A549 (cell line): Measurements from ENCODE around the gene FBXW5. TPM values are rescaled to one million over a fixed set of nuclear protein-coding genes. Genes with fewer than 3 reads are reported as not detected.
A peak's percentile ranks its signal among the peaks of the same experiment; 100 is the strongest.

Source experiments
- ATAC-seq, 2 experiments: fragments of 200-7000 bp in 1 of 2; fragments of >200 bp in 1 of 2; cut with Nextera tagmentation in 1 of 2; cut with Tn5 transposase in 1 of 2; 3 replicates each; pipeline versions ENCODE4 v1.8.0 to v1.9.1; 2018 to 2020; ENCODE audit warnings: mild to moderate bottlenecking in 1 of 2, moderate library complexity in 1 of 2
- CTCF ChIA-PET: fragments of 300-600 bp; sonication (Branson Sonifier 250); formaldehyde crosslinking; extraction: SDS; loops from one replicate; lab custom pipeline; 2021; ENCODE audit warnings: antibody characterized with exemption, inconsistent platforms; lab: Yijun Ruan, JAX
- POLR2A ChIA-PET: fragments of 350-600 bp; formaldehyde crosslinking; extraction: SDS; loops from one replicate; lab custom pipeline; 2021; ENCODE audit warnings: antibody characterized with exemption, inconsistent platforms; lab: Yijun Ruan, JAX
- DNase-seq, 2 experiments: peaks; one replicate each; pipeline versions ENCODE4 v3.0.0 to v3.0.0-alpha.2; 2011 to 2016; ENCODE audit warnings: low read depth in 1 of 2, low spot score in 1 of 2
- FAIRE-seq: peaks from 2 replicates; lab custom pipeline; 2011; peaks lifted over from hg19 to GRCh38; lab: Jason Lieb, UNC
- H3K27ac ChIP-seq, 2 experiments: fragments of >200 bp; sonication (Bioruptor Twin); formaldehyde crosslinking; 3 replicates each; pipeline ENCODE4 v1.5.1; 2016 to 2017
- H3K4me1 ChIP-seq: fragments of >200 bp; sonication (Bioruptor Twin); formaldehyde crosslinking; 3 replicates; pipeline ENCODE4 v1.6.1; 2016
- H3K4me2 ChIP-seq: fragments of >200 bp; sonication (Bioruptor Twin); formaldehyde crosslinking; 3 replicates; pipeline ENCODE4 v1.6.1; 2016
- H3K4me3 ChIP-seq: fragments of >200 bp; sonication (Bioruptor Twin); formaldehyde crosslinking; 3 replicates; pipeline ENCODE4 v1.5.1; 2016
- H3K9me3 ChIP-seq: fragments of >200 bp; sonication (Bioruptor Twin); formaldehyde crosslinking; 3 replicates; pipeline ENCODE4 v1.6.1; 2016
- BHLHE40 ChIP-seq: IDR thresholded peaks from 2 replicates; pipeline ENCODE4 v1.6.1; 2012; ENCODE audit warnings: low read depth, low read length, inconsistent platforms
- CEBPB ChIP-seq, 2 experiments: fragments of >200 bp in 1 of 2; sonication (Bioruptor Twin) in 1 of 2; formaldehyde crosslinking in 1 of 2; IDR thresholded peaks; 2 replicates each; pipeline ENCODE4 v1.6.1; 2012 to 2016
- CHD2 ChIP-seq: fragments of 150-350 bp; IDR thresholded peaks from 2 replicates; pipeline ENCODE4 v1.6.1; 2014; ENCODE audit warnings: low read length; ENCODE audit not compliant: partially characterized antibody
- CHD4 ChIP-seq: fragments of 200-600 bp; sonication (generic); IDR thresholded peaks from 2 replicates; pipeline ENCODE4 v1.6.1; 2016; ENCODE audit warnings: antibody characterized with exemption, mild to moderate bottlenecking, borderline replicate concordance
- EP300 ChIP-seq, 2 experiments: fragments of >200 bp; sonication (Bioruptor Twin); formaldehyde crosslinking; IDR thresholded peaks; 2 replicates in 1 of 2; 3 replicates in 1 of 2; pipeline ENCODE4 v1.6.1; 2016 to 2017
- FOSL2 ChIP-seq, 2 experiments: fragments of 450-650 bp in 1 of 2; fragments of >200 bp in 1 of 2; sonication (Bioruptor Twin) in 1 of 2; formaldehyde crosslinking; IDR thresholded peaks; 2 replicates each; pipeline versions ENCODE4 v1.5.0 to v1.6.1; 2016 to 2020; ENCODE audit warnings: mild to moderate bottlenecking in 1 of 2, moderate library complexity in 1 of 2
- FOXS1 ChIP-seq: fragments of 250-450 bp; sonication (Bioruptor Pico); IDR thresholded peaks from 2 replicates; pipeline ENCODE4 v1.5.0; 2020; ENCODE audit warnings: mild to moderate bottlenecking, moderate library complexity
- GATA3 ChIP-seq: IDR thresholded peaks from 2 replicates; pipeline ENCODE4 v1.6.1; 2012; ENCODE audit warnings: borderline replicate concordance
- HEYL ChIP-seq: fragments of 250-450 bp; sonication (Bioruptor Pico); IDR thresholded peaks from 2 replicates; pipeline ENCODE4 v1.8.0; 2021; ENCODE audit warnings: mild to moderate bottlenecking, moderate library complexity
- HOXB5 ChIP-seq: fragments of 250-450 bp; sonication (Bioruptor Pico); IDR thresholded peaks from 2 replicates; pipeline ENCODE4 v1.5.0; 2020; ENCODE audit warnings: mild to moderate bottlenecking, moderate library complexity
- JUN ChIP-seq, 2 experiments: fragments of >200 bp; sonication (Bioruptor Twin); formaldehyde crosslinking; IDR thresholded peaks; 2 replicates in 1 of 2; 3 replicates in 1 of 2; pipeline ENCODE4 v1.6.1; 2016 to 2017
- JUNB ChIP-seq: fragments of >200 bp; sonication (Bioruptor Twin); formaldehyde crosslinking; IDR thresholded peaks from 2 replicates; pipeline ENCODE4 v1.6.1; 2016
- MAFK ChIP-seq: fragments of 450-650 bp; IDR thresholded peaks from 2 replicates; pipeline ENCODE4 v1.6.1; 2014; ENCODE audit not compliant: partially characterized antibody
- MAZ ChIP-seq: fragments of 150-350 bp; IDR thresholded peaks from 2 replicates; pipeline ENCODE4 v1.6.1; 2014; ENCODE audit warnings: antibody characterized with exemption, low read depth, low read length, borderline replicate concordance
- MYC ChIP-seq: IDR thresholded peaks from 2 replicates; pipeline ENCODE4 v1.6.1; 2012; ENCODE audit warnings: mild to moderate bottlenecking, inconsistent platforms, low read length, improper control_type of control experiment, borderline replicate concordance
- PHF8 ChIP-seq: fragments of 200-600 bp; sonication (generic); IDR thresholded peaks from 2 replicates; pipeline ENCODE4 v1.6.1; 2016; ENCODE audit warnings: low read depth, mild to moderate bottlenecking, antibody characterized with exemption, moderate library complexity, borderline replicate concordance
- POLR2A ChIP-seq: IDR thresholded peaks from 2 replicates; pipeline ENCODE4 v1.6.1; 2012; ENCODE audit warnings: mild to moderate bottlenecking, low read length
- RARB ChIP-seq: fragments of 250-450 bp; sonication (Bioruptor Pico); IDR thresholded peaks from 2 replicates; pipeline ENCODE4 v1.8.0; 2021; ENCODE audit warnings: mild to moderate bottlenecking, moderate library complexity
- RCOR1 ChIP-seq: fragments of 150-350 bp; IDR thresholded peaks from 2 replicates; pipeline ENCODE4 v1.6.1; 2014; ENCODE audit warnings: antibody characterized with exemption, low read length, low read depth
- RFX5 ChIP-seq: fragments of 450-650 bp; IDR thresholded peaks from 2 replicates; pipeline ENCODE4 v1.7.1; 2014; ENCODE audit warnings: antibody characterized with exemption, mild to moderate bottlenecking, moderate library complexity
- RNF2 ChIP-seq: fragments of 200-600 bp; sonication (generic); IDR thresholded peaks from 2 replicates; pipeline ENCODE4 v1.6.1; 2016; ENCODE audit warnings: low read depth, mild to moderate bottlenecking, antibody characterized with exemption, moderate library complexity, borderline replicate concordance
- SMC3 ChIP-seq: fragments of >200 bp; sonication (Bioruptor Twin); formaldehyde crosslinking; IDR thresholded peaks from 3 replicates; pipeline ENCODE4 v1.6.1; 2018; ENCODE audit warnings: inconsistent platforms
- TP53 ChIP-seq: fragments of 250-450 bp; sonication (Bioruptor Pico); IDR thresholded peaks from 2 replicates; pipeline ENCODE4 v1.5.0; 2021; ENCODE audit warnings: mild to moderate bottlenecking, moderate library complexity
- WGBS: methylation state at CpG from one replicate; pipeline ENCODE4 v1.1.6; 2017; ENCODE audit errors: missing lambda C conversion rate; 5-methylcytosine and 5-hydroxymethylcytosine counted together
- polyA plus RNA-seq, 4 experiments: library from polyadenylated mRNA; depleted of rRNA in 3 of 4; stranded (reverse); fragments of >200 nt; fragmentation: RNase III in 1 of 4; extraction: RNeasy Plus Mini Kit Qiagen cat#74134 plus additional on column Dnase treatment in 1 of 4; gene quantifications; 2 replicates in 3 of 4; 3 replicates in 1 of 4; pipeline ENCODE4 v1.2.3, GENCODE V29; 2011 to 2017
- TF ChIP-seq, protein P1 (sequence below): fragments of 150-350 bp; IDR thresholded peaks from 2 replicates; pipeline ENCODE4 v1.6.1; 2014; ENCODE audit warnings: low read depth, mild to moderate bottlenecking, low read length
- TF ChIP-seq, protein P2 (sequence below): fragments of >200 bp; sonication (Bioruptor Twin); formaldehyde crosslinking; IDR thresholded peaks from 2 replicates; pipeline ENCODE4 v1.6.1; 2016
- TF ChIP-seq, protein P3 (sequence below): fragments of >200 bp; sonication (Bioruptor Twin); formaldehyde crosslinking; IDR thresholded peaks from 3 replicates; pipeline ENCODE4 v1.6.1; 2016
- TF ChIP-seq, protein P4 (sequence below): fragments of 450-650 bp; IDR thresholded peaks from 2 replicates; pipeline ENCODE4 v1.6.1; 2014; ENCODE audit warnings: antibody characterized with exemption
- TF ChIP-seq, protein P5 (sequence below): IDR thresholded peaks from 2 replicates; pipeline ENCODE4 v1.6.1; 2012
- TF ChIP-seq, protein P6 (sequence below): IDR thresholded peaks from 2 replicates; pipeline ENCODE4 v1.6.1; 2012
- TF ChIP-seq, protein P7 (sequence below): IDR thresholded peaks from 2 replicates; pipeline ENCODE4 v1.6.1; 2012; ENCODE audit warnings: low read depth, borderline replicate concordance
- TF ChIP-seq, protein P8 (sequence below): fragments of 250-450 bp; sonication (Bioruptor Pico); IDR thresholded peaks from 2 replicates; pipeline ENCODE4 v1.5.0; 2021; ENCODE audit warnings: mild to moderate bottlenecking, moderate library complexity, borderline replicate concordance

The FBXW5 gene
- polyA plus RNA-seq, 2 of the 4 experiments (the other 2 are of a cell fraction), result 37.5 to 59.5 TPM

DNA sequence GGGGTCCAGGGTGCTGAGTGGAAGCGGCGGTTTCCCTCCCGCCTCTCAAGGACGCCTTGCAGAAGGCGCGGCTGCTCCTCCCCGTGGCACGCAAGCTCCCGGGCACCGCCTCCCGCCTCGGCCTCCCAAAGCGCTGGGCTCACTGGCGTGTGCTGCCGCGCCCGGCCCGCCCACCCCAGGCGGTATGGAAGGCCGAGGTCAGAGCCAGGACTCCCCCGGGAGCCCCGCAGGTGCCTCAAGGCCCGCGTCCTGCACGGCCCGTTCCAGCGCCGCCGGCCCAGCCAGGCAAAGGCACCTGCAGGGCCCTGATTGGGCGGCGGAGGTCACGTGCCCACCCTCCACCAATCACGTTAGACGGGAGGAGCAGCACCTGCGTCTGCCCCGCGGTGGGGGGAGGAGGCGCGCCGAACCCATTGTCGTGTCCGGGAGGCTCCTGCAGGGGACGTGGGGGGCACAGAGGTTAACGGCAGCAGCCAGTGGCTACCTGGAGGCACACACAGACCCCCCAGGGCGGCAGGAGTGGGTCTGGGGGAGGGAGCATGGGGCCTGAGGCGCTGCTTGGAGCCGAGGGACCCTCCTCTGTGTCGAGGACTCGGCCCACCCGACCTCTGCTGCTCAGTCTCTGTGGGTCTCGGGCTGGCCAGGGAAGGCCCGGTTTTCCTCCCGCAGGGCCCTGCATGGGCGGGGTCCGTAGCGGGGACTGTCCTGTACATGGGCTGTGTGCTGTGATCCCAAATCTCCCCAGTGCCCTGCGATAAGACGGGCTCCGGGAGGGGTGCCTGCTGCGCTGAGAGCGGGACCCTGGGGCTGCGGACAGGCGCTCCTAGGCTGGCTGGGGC, 5.5 kb upstream of the FBXW5 start:
- FAIRE-seq (peak; percentile 88), DNase-seq (peak; percentile 96 to 99), ATAC-seq (peak; percentile 71 to 87)
- Histone ChIP-seq H3K9me3 (no peaks in the 10 kb centered on the region), H3K4me3 (peak overlapping the region; percentile 60), H3K4me1 (peaks cover 32% of the 10 kb centered on the region), H3K4me2 (peak overlapping the region; percentile 92), H3K27ac (peak overlapping the region; percentile 94 to 98)
- ChIA-PET CTCF (interaction anchor here (1.0 to 11.3 kb wide), 3 partner anchors 50 to 106 kb away, joined by 3 to 282 read pairs (median 4); partner anchors contain the start of genes ABCA2 and FUT7), POLR2A (interaction anchor here (0.5 to 1.4 kb wide), 4 partner anchors 8 to 231 kb away, joined by 3 read pairs; partner anchors contain the start of gene PAXX)
- 15% methylated on average over 14 of the region's 63 CpGs for WGBS
- TF ChIP-seq, protein P1, sequence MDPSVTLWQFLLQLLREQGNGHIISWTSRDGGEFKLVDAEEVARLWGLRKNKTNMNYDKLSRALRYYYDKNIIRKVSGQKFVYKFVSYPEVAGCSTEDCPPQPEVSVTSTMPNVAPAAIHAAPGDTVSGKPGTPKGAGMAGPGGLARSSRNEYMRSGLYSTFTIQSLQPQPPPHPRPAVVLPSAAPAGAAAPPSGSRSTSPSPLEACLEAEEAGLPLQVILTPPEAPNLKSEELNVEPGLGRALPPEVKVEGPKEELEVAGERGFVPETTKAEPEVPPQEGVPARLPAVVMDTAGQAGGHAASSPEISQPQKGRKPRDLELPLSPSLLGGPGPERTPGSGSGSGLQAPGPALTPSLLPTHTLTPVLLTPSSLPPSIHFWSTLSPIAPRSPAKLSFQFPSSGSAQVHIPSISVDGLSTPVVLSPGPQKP, result no peak
- TF ChIP-seq, protein P2, sequence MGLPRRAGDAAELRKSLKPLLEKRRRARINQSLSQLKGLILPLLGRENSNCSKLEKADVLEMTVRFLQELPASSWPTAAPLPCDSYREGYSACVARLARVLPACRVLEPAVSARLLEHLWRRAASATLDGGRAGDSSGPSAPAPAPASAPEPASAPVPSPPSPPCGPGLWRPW, result no peak
- TF ChIP-seq CEBPB (IDR thresholded peaks at IDR 0.05) (no peak), MAZ (no peak), HOXB5 (CRISPR knock-in tag) (no peak), SMC3 (no peak), RCOR1 (no peak), EP300 (IDR thresholded peaks at IDR 0.05) (no peak), PHF8 (0 out of 2 replicates have a peak, but pooled peaks have one; percentile 9), GATA3 (0 out of 2 replicates have a peak, but pooled peaks have one; percentile 16), FOSL2 (IDR thresholded peaks at IDR 0.05) (no peak), FOSL2 (CRISPR knock-in tag; IDR thresholded peaks at IDR 0.05) (no peak), TP53 (no peak), CHD2 (no peak), FOXS1 (CRISPR knock-in tag) (no peak), BHLHE40 (0 out of 2 replicates have a peak, but pooled peaks have one; percentile 14), JUNB (no peak), RFX5 (0 out of 2 replicates have a peak, but pooled peaks have one; percentile 31), JUN (IDR thresholded peaks at IDR 0.05) (peak in 1 of 2 experiments; percentile 84; a peak in 3 of 5 replicates), CHD4 (no peak), MYC (no peak), RARB (CRISPR knock-in tag) (no peak), POLR2A (peak; percentile 76), HEYL (no peak), MAFK (no peak), RNF2 (no peak)
- TF ChIP-seq, protein P3, sequence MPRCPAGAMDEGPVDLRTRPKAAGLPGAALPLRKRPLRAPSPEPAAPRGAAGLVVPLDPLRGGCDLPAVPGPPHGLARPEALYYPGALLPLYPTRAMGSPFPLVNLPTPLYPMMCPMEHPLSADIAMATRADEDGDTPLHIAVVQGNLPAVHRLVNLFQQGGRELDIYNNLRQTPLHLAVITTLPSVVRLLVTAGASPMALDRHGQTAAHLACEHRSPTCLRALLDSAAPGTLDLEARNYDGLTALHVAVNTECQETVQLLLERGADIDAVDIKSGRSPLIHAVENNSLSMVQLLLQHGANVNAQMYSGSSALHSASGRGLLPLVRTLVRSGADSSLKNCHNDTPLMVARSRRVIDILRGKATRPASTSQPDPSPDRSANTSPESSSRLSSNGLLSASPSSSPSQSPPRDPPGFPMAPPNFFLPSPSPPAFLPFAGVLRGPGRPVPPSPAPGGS, result peak; percentile 73; the same call in 2 of the 3 replicates
- TF ChIP-seq, protein P4, sequence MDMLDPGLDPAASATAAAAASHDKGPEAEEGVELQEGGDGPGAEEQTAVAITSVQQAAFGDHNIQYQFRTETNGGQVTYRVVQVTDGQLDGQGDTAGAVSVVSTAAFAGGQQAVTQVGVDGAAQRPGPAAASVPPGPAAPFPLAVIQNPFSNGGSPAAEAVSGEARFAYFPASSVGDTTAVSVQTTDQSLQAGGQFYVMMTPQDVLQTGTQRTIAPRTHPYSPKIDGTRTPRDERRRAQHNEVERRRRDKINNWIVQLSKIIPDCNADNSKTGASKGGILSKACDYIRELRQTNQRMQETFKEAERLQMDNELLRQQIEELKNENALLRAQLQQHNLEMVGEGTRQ, result peak; percentile 98
- TF ChIP-seq, protein P5, sequence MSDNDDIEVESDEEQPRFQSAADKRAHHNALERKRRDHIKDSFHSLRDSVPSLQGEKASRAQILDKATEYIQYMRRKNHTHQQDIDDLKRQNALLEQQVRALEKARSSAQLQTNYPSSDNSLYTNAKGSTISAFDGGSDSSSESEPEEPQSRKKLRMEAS, result peak; percentile 76
- TF ChIP-seq, protein P6, sequence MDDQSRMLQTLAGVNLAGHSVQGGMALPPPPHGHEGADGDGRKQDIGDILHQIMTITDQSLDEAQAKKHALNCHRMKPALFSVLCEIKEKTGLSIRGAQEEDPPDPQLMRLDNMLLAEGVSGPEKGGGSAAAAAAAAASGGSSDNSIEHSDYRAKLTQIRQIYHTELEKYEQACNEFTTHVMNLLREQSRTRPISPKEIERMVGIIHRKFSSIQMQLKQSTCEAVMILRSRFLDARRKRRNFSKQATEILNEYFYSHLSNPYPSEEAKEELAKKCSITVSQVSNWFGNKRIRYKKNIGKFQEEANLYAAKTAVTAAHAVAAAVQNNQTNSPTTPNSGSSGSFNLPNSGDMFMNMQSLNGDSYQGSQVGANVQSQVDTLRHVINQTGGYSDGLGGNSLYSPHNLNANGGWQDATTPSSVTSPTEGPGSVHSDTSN, result no peak
- TF ChIP-seq, protein P7, sequence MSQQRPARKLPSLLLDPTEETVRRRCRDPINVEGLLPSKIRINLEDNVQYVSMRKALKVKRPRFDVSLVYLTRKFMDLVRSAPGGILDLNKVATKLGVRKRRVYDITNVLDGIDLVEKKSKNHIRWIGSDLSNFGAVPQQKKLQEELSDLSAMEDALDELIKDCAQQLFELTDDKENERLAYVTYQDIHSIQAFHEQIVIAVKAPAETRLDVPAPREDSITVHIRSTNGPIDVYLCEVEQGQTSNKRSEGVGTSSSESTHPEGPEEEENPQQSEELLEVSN, result 0 out of 2 replicates have a peak, but pooled peaks have one; percentile 19
- TF ChIP-seq, protein P8, sequence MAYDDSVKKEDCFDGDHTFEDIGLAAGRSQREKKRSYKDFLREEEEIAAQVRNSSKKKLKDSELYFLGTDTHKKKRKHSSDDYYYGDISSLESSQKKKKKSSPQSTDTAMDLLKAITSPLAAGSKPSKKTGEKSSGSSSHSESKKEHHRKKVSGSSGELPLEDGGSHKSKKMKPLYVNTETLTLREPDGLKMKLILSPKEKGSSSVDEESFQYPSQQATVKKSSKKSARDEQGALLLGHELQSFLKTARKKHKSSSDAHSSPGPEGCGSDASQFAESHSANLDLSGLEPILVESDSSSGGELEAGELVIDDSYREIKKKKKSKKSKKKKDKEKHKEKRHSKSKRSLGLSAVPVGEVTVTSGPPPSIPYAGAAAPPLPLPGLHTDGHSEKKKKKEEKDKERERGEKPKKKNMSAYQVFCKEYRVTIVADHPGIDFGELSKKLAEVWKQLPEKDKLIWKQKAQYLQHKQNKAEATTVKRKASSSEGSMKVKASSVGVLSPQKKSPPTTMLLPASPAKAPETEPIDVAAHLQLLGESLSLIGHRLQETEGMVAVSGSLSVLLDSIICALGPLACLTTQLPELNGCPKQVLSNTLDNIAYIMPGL (CRISPR knock-in tag), result no peak
